ENCODE measurements around the gene LMX1B.
A peak's percentile ranks its signal among the peaks of the same experiment; 100 is the strongest.

The LMX1B gene

DNA sequence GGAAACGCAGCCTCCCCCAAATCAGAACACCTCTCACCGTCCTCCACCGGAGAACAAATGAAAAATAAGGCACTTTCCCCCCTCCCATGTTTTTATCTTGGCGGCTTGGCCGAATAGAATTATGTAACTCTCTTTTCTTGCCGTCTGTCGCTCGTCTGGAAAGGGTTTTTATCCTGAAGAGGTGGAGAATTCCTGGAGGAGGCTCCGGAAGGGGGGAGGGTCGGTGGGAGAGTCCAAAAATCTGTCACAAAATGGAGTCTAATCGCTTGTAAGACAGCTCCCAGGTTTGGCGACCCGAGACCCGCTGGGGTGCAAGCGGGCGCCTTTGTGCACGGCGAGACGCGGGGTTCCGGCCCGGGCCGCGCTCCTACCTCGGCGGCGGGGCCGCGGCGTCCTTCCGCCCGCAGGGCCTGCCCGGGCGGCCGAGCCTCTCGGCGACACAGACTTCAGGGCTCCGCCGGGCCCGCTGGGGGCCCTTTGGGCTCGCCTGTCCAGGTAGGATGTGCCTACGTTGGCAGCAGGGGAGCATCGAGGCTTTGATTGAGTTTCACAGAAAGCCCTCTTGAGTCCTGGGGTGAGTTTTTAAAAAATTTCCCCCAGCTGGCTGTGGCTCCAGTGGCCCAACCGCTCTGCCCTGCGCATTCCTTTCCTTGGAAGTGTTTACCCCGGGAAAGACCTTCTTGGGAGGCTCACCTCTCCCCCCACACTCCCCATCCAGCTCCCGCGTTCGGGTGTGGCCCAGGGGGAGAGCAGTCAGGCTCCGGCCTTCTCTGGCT, 5.0 kb downstream of the LMX1B start:
- no peak for DNase-seq

DNA sequence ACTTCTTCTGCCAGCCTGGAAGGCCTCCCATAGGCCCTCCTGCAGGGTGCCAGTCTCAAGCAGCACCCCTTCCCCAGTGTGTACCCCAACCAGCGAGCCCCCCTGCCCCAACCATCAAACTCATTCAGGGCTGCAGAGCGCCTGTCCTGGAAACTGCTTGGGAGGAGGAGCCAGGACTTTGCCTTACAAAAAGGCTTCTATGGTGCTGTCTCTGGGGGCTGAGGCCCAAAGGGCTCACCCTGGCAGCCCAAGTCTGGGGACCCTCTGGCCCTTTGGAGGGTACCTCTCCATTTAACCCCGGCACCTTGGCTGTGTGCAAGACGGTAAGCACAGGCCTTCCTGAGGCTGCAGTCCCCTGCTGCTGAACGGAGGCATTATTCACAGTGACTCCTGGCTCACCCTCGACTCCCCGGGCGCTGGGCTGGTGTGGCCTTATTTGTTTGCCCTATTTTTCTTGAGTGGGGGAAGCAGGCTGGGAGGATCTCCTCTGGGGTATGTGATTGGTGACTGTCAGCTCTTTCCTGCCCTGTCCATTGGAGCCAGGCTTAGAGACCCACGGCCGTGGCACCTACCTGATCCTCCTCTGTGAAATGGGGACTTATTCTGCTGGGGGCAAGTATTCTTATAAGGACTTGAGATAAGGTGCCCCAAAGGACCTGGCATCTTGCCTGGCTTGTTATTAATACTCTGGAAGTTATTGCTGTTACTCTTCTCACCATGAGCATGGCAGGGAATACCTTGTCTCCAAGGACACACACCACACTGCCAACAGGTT, 5.8 kb downstream of the LMX1B start:
- DNase-seq = no peak

DNA sequence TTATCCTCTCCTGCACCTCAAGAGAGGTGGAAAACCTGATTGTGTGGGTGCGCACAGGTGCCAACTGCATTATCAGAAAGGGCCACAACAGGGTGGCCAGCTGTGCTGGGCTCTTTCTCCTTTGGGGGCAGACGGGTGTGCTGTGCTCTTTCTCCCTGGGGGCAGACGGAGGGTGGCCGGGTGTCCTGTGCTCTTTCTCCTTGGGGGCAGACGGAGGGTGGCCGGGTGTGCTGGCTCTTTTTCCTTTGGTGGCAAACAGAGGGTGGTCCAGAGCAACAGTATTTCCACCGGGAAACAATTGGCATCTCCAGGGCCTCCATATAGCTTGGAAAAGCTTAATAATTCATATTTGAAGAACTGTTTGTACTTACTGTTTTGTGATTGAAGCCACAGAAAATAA, 6.8 kb downstream of the LMX1B start:
- no peak for DNase-seq

DNA sequence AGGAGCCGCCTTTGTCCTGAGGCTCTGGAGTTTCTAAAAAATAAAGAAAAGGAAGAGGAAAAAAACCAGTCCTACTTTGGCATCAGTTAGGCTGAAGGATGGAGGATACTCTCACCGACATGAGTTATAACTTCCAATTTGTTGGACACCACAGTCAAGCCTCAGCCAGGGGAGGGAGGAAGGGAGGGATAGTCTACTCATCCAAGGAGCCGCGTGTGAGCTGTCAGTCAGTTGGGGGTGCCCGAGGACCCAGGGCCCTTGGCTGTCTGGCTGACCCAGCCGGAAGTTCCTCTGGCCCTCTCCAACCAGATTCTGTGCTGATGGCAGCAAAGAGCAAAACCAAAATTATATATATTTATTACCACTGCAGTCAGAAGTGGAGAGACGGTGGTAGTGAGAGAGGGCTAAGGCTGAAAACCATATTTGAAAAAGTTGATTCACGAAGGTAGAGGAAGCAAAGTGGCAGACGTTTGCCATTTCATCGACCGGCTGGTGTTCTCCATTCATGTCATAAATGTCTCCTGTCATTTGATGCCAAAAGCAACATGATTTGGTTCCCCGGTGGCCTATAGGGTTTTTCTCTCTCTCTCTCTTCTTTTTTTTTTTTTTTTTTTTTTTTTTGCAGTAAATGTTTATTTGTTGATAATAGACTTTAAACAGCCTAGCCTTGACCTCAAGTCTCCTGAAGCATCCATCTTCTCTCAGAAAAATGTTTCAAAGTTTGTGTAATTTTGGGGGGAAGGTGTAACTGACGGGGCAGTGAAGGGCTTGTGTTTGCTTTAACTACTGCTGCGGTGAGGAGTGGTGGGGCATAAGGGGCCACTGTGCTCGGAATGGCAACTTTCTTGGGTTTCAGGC, 7.6 kb downstream of the LMX1B start:
- DNase-seq = no peak

DNA sequence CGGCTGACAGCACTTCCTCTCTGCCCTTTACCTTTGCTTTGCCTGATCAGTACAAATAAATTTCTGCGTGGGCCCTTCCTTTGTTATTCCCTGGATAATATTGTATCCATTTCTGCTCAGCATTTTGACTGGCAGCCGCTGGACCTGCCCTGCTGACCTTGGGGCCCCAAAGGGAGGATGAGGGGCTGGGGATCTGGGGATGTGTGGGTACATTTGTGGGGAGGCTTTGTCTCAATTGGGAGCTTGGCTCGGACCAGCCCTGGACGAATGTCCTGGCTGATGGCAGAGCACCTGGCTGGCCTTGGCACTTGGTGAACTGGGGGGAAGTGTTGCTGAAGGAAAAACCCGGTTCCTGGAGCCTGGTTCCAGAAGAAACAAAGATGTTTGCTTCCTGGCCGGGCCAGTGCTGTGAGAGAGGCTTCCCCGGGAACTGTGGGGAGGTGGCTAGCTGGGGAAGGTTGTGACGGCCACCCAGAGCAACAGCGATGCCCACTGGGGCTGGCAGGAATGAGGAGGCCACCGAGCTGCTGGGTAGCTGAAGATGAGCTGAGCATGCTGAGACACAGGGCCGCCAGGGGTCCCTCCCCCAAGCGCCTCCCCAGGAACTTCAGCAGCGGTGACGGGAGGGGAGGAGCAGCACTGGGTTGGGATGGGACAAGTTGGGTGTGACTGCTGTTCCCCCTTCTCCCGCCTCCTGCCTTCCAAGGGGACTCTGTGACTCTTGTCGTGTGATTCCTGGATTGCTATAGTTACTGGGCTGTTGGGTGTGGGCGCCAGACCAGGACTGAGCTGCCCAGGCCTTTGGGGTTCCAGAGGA, 8.4 kb downstream of the LMX1B start:
- no peak for DNase-seq

DNA sequence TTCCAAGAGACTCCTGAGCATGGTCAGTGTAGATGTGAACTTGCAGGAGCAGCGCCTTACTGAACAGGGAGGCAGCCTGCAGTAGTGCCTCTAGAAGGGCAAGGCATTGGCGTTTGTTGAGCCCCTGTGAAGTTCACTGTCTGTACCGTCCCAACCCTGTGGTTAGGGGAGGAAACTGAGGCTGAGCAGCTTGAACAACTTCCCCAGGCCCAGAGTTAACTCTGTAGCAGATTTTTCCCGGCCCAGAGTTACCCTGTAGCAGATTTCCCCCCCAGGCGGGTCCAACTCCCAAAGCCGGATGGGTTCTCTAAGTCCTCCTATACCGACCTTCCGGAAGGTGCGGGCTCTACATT, 9.6 kb downstream of the LMX1B start:
- DNase-seq = no peak

DNA sequence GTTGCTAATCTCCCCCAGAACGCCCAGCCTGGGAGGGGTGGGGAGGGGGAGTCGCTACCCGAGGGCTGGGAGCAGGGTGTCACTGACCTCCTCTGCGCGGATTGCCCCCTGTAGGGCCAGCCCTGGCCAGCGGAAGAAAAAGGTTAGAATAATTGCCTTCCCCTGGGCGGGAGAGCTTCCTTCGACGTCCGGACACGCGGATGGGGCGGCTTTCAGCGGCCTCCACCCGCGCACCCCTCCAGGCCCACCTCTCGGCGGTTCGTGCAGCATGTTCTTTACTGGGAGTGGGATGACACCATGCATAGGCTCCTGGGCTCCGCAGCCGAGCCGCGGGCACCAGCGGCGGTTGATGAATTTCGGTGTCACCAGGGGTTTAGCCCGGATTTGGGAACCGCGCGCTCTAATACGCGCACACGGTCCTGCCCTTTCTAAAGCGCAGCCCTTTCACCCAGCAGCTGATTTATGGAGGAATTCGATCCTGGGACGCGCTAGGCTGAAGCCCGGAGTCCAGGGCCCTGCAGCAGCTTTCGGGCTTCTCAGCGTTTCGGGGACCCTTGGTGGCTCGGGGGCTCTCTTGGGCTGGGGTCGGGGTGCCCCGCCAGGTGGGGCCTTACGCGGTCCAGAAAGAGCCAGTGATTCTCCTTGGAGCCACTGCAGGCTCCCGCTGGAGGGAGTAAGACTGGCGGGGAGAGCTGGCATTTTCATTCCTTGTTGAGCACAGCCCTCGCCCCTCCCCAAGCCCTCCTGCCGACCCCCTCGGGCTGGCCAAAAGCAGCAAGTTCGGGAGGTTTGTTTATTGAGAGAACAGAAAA, 10.1 kb downstream of the LMX1B start:
- DNase-seq = no peak

DNA sequence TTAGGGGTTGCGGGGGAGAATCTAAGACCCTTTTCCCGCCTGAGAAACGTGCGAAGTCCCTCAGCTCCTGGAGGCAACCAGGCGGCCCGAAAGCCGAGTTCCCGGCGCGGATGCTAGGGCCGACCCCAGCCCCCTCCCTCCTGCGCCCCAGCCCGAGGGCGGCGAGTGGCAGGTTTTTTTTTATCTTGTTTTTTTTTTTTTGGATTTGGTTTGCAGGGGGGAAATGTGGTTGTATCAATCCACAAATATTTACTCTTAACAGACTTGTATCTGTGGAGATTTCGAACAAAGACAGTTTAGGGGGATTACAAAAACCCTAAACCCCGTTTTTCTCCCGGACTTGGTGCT, 10.7 kb downstream of the LMX1B start:
- DNase-seq = no peak

DNA sequence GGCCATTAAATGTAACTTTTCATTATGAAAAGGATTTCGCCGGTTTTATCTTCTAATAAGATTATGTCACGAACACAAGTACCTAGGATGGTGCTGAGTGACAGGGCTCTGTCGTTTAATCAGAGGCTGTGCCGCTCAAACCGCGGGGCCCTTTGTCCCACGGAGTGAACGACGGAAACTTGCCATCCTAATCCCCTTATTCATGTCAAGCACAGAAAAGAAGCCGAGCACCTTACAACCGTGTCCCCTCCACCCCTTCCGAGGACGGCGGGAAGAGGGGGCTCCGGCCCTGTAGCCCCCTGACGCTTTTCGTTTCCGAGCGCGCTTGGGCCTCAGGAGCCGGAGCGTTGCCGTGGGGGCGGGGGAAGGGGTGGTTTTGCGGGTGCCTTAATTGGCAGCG, 11.2 kb downstream of the LMX1B start:
- no peak for DNase-seq

DNA sequence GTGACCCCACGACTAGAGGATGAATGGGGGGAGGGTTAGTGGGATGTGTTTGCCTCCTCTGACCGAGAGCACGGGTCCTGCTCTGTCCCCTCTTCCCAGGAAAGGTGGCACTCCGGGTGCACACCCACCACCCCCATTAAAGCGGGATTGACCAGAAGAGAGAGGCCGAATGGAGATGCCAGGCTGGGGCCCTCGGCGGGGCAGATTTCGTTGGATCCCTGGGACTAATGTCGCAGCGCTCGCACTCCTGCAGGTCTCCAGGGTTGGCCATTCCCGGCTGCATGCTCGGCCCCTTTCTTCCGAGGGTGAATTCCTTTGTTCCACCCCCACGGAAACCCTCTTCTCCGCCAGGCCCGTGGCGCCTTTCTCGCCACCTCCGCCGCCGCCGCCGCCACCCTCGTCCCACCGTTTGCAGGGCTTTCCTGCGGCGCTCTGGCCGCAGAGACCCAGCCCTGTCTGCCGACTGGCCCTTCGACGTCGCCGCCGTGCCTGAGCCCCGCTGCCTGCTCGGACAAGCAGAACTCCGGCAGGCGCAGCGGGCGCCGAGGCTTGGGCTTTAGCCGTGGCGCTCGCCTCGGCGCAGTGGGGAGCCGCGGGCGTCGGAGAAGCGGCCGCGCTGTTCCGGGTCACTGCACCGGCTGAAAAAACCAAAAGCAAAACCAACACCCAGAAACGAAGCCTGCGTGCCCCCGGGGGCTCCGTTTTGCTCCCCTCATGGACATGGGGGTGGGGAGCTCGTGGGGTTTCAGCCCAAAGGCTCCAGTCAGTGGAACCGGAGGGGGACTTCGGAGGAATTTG, 11.8 kb downstream of the LMX1B start:
- DNase-seq = no peak

DNA sequence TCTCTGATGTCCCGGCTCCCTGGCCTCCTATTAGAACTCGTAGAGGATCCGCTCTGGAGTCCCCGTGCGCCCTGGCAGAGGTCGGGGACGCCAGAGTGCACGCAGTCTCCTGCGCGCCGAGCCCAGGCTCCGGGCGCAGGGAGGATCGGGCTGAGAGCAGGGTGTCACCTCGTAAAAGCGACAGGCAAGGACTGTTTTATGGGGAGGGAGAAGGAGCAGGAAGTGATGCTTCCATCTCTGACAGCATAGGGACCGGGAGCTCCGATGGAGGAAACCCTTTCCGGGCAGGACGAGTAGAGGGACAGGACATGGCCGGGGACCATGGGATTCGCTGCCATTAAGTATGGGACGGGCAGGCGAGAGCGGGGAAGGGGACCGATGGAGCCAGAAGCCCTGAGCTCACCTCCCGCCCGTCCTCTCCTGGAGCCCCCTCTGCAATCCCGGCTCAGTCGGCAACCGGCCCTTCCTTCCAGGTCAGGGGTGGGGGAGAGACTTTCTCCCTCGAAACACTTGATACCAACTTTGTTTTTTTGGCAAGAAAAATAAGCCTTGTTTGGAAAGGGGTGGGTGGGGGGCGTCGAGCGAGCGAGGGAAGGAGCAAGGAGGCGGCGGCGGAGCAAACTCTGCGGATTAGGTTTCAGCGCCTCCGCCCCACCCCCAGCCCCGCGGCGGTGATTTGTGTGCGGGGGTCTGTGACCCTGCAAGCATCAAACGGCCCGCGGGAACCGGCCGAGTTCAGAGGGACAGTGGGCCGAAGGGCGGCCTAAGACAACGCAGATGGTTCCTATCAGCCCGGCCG, 12.6 kb downstream of the LMX1B start:
- peak in 1 of 5 donors; percentile 9 for DNase-seq

DNA sequence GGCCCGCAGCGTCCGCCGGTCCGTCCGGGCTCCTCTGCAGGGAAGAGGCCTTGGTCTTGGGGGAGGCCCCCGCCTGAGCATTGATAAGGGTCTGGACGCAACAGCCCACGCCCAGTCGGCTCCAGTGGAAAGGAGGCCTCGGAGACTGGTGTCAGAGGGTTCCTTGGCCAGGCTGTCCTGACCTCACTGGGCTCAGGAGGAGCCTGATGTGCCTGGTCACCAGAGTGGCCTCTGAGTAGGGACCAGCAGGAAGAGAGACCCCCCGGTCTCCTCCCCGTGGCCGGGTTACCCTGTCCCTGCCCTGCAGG, 13.2 kb downstream of the LMX1B start:
- no peak for DNase-seq

DNA sequence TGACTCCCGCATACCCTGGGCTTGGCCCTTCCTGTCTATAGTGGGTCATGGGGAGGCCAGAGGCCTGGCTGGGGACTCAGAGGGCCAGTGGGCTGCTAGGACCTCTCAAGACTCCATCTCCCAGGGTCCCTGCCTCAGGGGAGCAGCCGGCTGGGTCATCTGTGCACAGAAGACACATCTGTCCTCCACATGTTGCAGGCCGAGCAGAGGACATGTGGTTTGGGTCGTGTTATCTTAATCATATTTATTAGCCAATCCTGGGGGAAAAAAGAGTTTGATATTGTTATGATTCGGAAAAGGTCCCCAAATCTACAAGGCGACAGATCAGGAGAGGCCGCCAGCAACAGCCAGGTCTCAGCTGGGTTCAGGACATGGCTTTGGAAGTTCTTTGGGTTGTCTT, 14.4 kb downstream of the LMX1B start:
- no peak for DNase-seq

DNA sequence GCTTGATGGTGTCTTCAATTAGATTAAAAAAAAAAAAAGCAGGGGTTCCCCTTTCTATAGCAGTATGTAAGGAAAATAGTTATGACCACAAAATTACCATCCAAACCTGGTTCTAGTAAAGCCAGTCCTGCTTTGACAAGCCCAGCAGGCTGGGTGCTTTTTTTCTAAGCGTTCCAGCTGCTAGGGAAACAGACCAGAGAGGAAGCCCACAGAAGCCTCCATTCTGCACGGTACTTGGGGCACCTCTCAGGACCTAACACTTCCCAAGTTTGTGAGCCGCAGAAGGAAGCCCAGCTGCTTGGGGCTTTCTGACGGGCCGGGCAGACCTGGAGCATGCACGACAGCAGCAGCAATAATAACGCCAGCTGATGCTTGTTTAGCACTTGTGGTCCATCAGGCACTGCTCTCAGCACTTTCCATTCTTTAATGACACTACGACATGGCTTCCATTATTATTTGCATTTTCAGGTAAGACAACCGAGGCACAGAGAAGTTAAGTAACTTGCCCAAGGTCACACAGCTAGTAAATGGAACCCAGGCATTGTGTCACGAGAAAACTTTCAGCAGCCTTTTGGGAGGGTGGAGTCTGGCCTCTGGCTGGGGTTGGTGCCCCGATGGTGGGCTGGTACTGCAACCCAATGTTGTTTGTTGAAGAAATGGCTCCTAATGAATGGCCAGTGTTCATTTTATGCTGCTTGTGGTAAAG, 15.4 kb downstream of the LMX1B start:
- no peak for DNase-seq

DNA sequence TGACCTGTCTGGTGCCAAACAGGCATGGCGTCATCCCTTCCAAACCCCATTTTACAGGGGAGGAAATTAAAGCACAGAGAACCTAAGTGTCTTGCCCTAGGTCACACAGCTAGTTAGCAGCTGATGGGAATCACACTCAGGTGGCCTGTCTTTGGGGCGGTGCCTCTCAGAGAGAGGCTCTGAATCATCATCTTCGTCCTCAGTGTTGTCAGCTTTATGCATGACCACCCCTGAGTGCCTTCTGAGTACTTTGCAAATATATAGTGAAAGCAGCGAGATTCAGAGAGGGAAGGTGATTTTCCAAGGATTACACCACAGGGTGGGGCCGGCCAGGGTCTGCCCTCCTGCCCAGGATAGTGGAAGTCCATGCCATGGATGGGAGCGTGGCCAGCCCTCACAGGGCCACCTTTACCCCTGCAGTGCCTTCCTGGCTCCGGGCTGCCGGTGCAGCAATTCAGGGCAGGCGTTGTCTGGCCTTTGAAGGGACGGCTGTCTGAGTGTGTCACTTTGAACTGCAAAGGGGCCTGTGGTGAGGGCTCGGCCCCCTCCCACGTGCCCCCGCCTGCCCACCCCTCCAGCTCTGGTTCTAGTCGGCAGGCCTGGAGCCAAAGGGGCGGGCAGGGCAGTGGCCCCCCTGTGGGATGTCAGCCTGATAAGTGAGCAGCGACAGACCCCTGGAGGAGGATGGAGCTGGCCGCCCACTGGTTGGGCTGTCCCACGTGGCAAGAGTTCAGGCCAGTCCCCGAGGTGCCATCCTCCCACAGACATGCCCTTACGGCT, 16.9 kb downstream of the LMX1B start:
- no peak for DNase-seq

DNA sequence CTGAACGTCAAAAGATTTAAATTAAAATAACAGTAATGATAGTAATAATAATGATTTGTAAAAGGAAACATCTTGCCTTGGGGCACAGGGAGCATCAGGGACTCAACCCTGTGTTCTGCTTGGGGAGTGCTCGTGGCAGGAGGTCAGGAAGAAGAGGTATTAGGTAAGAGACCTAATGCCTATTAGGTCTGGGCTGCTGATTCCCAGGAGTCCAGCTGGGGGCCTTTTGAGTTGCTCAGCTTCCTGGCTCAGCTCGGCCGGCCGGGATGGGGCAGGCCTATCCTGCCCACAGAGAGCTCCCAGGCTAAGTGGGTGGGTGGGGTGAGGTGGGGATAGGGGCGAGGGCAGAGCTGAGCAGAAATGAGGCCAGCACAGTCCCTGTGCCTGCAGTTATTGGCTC, 17.5 kb downstream of the LMX1B start:
- DNase-seq = no peak

DNA sequence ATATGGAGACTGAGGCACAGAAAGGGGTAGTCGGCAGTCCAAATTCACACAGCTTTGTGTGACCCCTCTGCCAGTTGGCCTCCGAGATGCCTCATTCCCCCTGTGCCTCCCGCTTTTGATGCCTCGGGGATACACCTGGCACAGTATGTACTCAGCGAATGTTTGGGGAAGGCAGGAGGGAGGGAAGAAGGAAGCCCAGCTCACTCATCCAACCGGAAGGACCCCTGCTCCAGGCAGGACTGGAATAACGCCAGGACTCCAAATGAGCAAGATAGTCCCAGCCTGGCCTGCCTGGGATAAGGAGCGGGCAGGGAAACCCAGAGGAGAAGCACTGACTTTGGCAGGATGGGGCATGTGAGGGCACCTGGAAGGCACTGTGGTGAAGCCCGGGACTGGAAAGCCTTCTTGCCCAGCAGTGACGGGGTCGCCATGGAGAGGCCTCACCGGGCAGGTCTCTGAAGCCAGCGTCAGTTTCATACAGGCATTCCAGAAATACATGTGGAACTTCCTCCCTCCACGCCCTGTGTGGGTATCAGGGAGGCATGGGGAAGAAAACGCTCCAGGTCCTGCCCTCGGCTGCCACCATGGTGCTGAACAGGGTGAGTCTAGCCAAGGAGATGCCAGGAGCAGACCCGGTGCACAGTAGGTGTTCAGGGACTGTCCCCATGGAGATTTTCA, 20.3 kb downstream of the LMX1B start:
- DNase-seq = no peak

DNA sequence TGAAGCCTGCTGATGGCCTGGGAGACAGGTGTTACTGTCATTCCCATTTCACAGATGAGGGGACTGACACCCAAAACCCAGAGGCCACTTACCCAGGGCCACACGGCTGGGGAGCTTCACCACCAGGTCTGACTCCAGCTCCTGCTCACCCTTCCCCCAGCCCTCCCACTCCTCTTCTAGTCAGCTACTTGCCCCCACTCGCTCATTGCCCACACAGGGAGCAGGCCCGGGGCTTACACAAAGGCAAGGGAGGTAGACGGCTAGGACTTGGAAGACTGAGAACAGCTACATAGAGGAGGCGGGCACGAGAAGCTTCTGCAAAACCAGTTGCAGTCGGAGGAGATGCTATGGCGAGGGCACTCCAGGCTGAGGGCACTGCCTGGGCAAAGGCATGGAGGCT, 21.3 kb downstream of the LMX1B start:
- DNase-seq = no peak

Measured in T-helper 1 cell (primary cell).